ENCODE results near the gene ISCU. TPM values are rescaled to one million over a fixed set of nuclear protein-coding genes. Genes with fewer than 3 reads are reported as not detected.

ISCU gene
- total RNA-seq, 1 donor, result 136 TPM

DNA sequence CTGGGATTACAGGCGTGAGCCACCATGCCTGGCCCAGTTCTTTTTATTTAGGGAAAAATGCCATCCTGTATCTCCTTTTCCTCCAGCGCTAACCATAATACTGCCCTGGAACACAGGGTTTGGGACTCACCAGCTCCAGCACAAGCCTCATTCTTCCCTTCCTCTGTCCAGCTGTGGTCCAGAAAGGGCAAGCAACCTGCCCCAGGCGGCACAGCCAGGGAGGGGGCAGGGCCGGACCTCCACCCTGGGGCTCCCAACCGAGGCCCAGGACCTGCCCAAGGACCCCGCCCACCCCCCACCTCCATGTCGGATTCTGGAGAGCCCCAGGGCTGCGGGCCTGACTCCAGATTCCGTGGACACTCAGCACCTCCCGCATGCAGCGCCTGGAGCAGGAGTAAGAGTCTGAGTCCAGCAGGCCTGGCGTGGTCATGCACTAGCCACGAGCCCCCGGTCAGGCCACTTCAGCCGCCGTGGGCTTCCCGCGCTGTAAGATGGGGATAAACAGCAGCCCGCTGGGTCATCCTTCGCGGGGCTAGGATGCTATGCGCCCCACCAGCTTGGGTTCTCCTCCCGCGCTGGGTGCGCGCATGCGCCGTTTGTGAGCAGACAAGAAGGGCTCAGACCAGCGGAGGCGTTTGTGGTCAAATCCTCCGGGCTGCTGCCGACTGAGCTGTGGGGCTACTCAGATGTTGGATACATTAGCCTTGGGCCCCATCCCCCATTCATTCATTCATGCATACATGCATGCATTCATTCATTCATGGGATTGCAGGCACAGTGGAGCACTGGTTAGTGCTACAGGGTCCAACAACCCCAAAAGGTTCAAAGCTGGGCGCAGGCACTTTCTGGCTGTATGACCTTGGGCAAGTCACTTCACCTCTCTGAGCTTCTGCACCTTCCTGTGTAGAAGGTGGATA lies 19.2 kb downstream of the ISCU start:
- H3K4me3 ChIP-seq (ENCODE audit: low read depth, low read length), result no peak overlapping the region
- no peak for DNase-seq (ENCODE audit: low read depth)
- TF ChIP-seq, protein P1, sequence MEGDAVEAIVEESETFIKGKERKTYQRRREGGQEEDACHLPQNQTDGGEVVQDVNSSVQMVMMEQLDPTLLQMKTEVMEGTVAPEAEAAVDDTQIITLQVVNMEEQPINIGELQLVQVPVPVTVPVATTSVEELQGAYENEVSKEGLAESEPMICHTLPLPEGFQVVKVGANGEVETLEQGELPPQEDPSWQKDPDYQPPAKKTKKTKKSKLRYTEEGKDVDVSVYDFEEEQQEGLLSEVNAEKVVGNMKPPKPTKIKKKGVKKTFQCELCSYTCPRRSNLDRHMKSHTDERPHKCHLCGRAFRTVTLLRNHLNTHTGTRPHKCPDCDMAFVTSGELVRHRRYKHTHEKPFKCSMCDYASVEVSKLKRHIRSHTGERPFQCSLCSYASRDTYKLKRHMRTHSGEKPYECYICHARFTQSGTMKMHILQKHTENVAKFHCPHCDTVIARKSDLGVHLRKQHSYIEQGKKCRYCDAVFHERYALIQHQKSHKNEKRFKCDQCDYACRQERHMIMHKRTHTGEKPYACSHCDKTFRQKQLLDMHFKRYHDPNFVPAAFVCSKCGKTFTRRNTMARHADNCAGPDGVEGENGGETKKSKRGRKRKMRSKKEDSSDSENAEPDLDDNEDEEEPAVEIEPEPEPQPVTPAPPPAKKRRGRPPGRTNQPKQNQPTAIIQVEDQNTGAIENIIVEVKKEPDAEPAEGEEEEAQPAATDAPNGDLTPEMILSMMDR (IDR thresholded peaks at IDR 0.05; ENCODE audit: insufficient read depth, low read length), result no peak

DNA sequence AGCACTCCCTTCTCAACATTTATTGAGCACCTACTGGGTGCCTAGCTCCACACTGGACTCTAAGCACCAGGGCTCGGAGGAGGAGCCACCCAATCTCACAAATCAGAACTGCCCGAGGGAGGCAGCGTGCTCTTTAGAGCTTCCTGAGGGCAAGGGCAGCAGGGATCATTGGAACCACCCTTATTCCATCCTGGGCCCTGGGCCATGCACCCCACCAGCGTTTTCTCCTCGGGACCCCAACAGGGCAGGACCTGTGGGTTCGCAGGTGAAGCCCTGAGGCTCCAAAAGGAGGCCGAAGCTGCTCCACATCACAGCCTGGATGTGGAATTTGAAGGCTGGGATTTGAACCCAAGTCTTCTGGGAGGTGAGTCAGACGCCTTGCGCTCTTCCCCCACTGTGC lies 20.1 kb downstream of the ISCU start:
- TF ChIP-seq, protein P1 (IDR thresholded peaks at IDR 0.05; ENCODE audit: insufficient read depth, low read length), result no peak
- H3K4me3 ChIP-seq (ENCODE audit: low read depth, low read length), result no peak overlapping the region
- no peak for DNase-seq (ENCODE audit: low read depth)

DNA sequence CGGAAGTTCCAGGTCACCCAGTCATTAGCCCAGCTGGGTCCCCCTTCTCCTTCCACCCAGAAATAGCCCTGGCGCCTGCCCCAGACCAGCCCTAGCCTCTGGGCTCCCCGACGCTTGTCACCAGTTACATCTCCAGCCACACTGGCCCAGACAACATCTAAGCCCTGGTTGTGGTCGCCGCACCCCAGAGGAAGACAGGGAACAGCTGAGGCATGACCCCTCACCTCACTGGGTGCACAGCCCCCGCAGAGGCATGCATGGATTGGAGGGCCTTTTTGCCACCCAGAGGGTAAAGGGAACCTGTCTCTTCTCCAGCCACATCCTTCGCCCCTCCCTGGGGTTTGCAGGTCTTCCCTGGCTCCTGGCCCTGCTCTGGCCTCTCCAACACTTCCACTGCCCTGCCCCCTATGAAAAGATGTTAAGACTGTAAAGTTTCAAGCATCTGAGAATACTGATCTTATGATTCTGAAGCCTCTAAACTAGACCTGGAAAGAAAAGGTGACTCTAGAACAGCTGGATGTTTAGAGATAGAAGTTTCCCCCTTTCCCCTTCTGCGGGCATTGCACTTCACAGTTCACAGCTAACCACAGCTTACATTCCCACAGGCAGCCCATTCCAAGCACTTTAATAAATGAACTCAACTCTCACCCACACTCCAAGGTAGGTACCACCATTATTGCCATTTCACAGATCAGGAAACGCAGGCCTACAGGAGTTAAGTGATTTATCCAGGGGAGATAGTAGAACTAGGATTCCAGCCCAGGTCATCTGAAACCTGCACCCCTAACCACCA lies 20.8 kb downstream of the ISCU start:
- DNase-seq (ENCODE audit: low read depth), result no peak
- TF ChIP-seq, protein P1 (IDR thresholded peaks at IDR 0.05; ENCODE audit: insufficient read depth, low read length), result no peak
- H3K4me3 ChIP-seq (ENCODE audit: low read depth, low read length), result no peak overlapping the region

DNA sequence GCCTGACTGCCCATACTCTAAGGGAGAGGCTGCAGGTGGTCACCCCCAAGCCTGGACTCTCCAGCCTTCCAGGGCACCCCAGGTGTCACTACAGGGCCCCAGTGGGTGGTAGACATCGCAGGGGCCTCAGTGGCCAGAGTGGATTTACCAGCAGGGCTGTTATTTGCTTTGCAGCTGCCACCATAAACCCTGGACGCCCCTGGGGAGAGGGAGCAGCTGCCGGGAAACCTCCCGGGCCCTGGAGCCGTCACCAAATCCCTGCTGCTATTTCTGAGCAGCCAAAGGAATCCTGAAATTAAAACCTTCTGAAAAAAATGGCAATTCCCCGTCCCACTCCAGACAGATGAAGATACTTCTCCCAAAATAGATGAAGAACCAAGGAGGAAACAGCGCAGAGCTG lies 21.6 kb downstream of the ISCU start:
- no peak for DNase-seq (ENCODE audit: low read depth)
- H3K4me3 ChIP-seq (ENCODE audit: low read depth, low read length), result no peak overlapping the region
- TF ChIP-seq, protein P1 (IDR thresholded peaks at IDR 0.05; ENCODE audit: insufficient read depth, low read length), result no peak

DNA sequence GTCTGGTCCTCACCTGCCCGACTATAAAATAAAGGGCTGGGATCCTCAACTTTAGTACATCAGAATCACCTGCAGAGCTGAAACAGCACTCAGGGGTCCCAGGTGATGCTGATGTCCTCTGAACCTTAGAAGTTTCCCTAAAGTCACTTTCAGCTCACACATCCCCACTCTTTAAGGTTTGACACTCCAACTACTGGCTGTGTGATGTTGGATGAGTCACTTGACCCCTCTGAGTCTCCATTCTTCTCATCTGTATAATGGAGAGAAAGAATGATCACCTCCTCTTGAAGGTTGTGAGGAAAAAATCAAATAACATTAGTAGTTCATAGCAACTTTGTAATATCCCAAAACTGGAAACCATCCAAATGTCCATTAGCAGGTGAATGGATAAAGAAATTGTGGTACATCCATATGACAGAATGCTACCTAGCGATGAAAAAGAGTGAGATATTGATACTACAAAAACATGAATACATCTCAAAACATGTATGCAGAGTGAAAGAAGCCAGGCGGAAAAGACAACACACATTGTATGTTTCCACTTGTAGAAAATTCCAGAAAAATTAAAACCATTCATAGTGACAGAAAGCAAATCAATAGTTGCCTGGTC lies 22.2 kb downstream of the ISCU start:
- TF ChIP-seq, protein P1 (IDR thresholded peaks at IDR 0.05; ENCODE audit: insufficient read depth, low read length), result no peak
- no peak overlapping the region for H3K4me3 ChIP-seq (ENCODE audit: low read depth, low read length)
- no peak for DNase-seq (ENCODE audit: low read depth)

DNA sequence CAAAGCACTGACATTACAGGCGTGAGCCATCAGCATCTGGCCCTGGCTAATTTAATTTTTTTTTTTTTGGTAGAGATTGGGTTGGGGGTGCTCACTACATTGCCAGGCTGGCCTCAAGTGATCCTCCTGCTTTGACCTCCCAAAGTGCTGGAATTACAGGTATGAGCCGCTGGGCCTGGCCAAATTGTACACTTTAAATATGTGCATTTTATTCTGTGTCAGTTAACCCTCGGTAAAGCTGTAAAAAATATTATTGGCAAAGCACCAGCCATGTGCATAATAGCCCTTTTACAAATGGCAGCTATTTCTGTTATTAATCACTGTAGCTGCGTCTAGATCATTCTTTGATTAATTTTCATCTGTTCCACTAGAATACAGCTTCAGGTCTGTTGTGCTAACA lies 23.5 kb downstream of the ISCU start:
- no peak for DNase-seq (ENCODE audit: low read depth)
- no peak overlapping the region for H3K4me3 ChIP-seq (ENCODE audit: low read depth, low read length)
- TF ChIP-seq, protein P1 (IDR thresholded peaks at IDR 0.05; ENCODE audit: insufficient read depth, low read length), result no peak

Measured in fibroblast of the aortic adventitia (primary cell).